Measurements from ENCODE around the gene SYNM.

The SYNM gene

GRCh38 chr15:99138491-99138982 is 33.7 kb downstream of the SYNM start:
- H3K36me3 ChIP-seq (ENCODE audit: insufficient read depth, low read length), result no peaks in the 10 kb centered on the region
- H3K9me3 ChIP-seq (ENCODE audit: insufficient read depth, low read depth, low read length), result no peaks in the 10 kb centered on the region
- H3K9ac ChIP-seq (ENCODE audit: low read depth, low read length), result no peak overlapping the region
- H3K27me3 ChIP-seq (ENCODE audit: insufficient read depth, low read length), result no peaks in the 10 kb centered on the region
- H3K4me3 ChIP-seq (ENCODE audit: low read length), result no peak overlapping the region
- H3K27ac ChIP-seq (ENCODE audit: low read depth, low read length), result no peak overlapping the region
- peaks cover 25% of the 10 kb centered on the region for H3K4me1 ChIP-seq (ENCODE audit: insufficient read depth, low read length)
- 89% methylated on average over 15 of the region's 15 CpGs for WGBS

- Histone ChIP-seq H3K4me3 (ENCODE audit: low read length) (no peak overlapping the region), H3K27me3 (ENCODE audit: insufficient read depth, low read length) (no peaks in the 10 kb centered on the region), H3K36me3 (ENCODE audit: insufficient read depth, low read length) (no peaks in the 10 kb centered on the region), H3K9ac (ENCODE audit: low read depth, low read length) (no peak overlapping the region), H3K27ac (ENCODE audit: low read depth, low read length) (no peak overlapping the region), H3K4me1 (ENCODE audit: insufficient read depth, low read length) (peaks cover 30% of the 10 kb centered on the region), H3K9me3 (ENCODE audit: insufficient read depth, low read depth, low read length) (no peaks in the 10 kb centered on the region)
- 78% methylated on average over 4 of the region's 4 CpGs for WGBS
These were observed 34.4 kb downstream of the SYNM start for GRCh38 chr15:99139276-99139675.

- H3K36me3 ChIP-seq (ENCODE audit: insufficient read depth, low read length), result no peaks in the 10 kb centered on the region
- 93% methylated on average over 3 of the region's 4 CpGs for WGBS
- no peaks in the 10 kb centered on the region for H3K9me3 ChIP-seq (ENCODE audit: insufficient read depth, low read depth, low read length)
- no peak overlapping the region for H3K27ac ChIP-seq (ENCODE audit: low read depth, low read length)
- H3K4me1 ChIP-seq (ENCODE audit: insufficient read depth, low read length), result peaks cover 30% of the 10 kb centered on the region
- H3K9ac ChIP-seq (ENCODE audit: low read depth, low read length), result no peak overlapping the region
- H3K4me3 ChIP-seq (ENCODE audit: low read length), result no peak overlapping the region
- H3K27me3 ChIP-seq (ENCODE audit: insufficient read depth, low read length), result no peaks in the 10 kb centered on the region
These were observed 35.7 kb downstream of the SYNM start for GRCh38 chr15:99140590-99140989.

DNA sequence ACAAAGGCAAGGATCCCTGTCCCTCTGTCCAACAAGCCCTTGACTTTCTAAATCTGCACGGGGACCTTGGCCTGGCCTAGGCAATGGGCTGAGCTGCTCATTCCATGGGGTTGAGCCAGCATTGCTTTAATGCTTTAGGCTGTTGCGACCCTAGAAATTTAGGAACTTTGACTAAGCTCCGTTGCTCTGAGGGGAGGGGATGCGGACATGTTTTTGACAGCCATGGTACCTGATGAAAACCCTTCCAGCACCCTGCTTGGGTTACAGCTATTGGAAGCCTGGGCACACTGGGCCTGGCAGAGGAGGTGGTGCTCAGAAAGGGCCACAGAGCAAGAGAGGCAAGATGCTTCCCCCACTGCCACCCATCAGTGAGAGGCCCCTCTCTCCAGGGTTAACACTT is 37.1 kb downstream of the SYNM start:
- 86% methylated on average over 4 of the region's 4 CpGs for WGBS

GRCh38 chr15:99142562-99142961 is 37.7 kb downstream of the SYNM start:
- Histone ChIP-seq H3K36me3 (ENCODE audit: insufficient read depth, low read length) (no peaks in the 10 kb centered on the region), H3K4me1 (ENCODE audit: insufficient read depth, low read length) (peaks cover 28% of the 10 kb centered on the region), H3K9ac (ENCODE audit: low read depth, low read length) (no peak overlapping the region), H3K9me3 (ENCODE audit: insufficient read depth, low read depth, low read length) (no peaks in the 10 kb centered on the region), H3K27me3 (ENCODE audit: insufficient read depth, low read length) (no peaks in the 10 kb centered on the region), H3K4me3 (ENCODE audit: low read length) (no peak overlapping the region), H3K27ac (ENCODE audit: low read depth, low read length) (peak overlapping the region; percentile 46; the same call in 1 of the 2 replicates)
- WGBS, result 12% methylated on average over 2 of the region's 5 CpGs

More for the DNA sequence above, 37.1 kb downstream of the SYNM start:
- no peaks in the 10 kb centered on the region for H3K27me3 ChIP-seq (ENCODE audit: insufficient read depth, low read length)
- no peak overlapping the region for H3K4me3 ChIP-seq (ENCODE audit: low read length)
- peak overlapping the region; percentile 9; the same call in 1 of the 2 replicates for H3K27ac ChIP-seq (ENCODE audit: low read depth, low read length)
- H3K9ac ChIP-seq (ENCODE audit: low read depth, low read length), result no peak overlapping the region
- no peaks in the 10 kb centered on the region for H3K9me3 ChIP-seq (ENCODE audit: insufficient read depth, low read depth, low read length)
- no peaks in the 10 kb centered on the region for H3K36me3 ChIP-seq (ENCODE audit: insufficient read depth, low read length)
- peaks cover 30% of the 10 kb centered on the region for H3K4me1 ChIP-seq (ENCODE audit: insufficient read depth, low read length)

DNA sequence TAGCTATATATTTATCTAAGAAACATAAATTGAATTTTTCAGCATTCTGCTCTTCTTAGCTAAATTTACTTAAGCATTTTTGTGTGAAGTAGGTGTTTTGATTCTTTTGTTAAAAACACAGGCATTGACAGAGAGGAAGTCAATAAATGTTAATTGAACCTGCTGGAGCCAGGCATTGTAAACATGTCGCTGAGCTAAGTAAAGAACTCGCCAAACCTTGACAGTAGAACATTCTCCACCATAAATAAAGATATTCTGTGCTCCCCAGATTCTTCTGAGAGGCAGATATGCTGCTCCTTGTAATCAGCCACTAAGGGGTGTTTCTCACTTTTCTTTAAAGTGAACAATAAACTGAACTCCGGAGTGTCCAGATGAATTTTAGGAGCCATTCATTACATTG is 38.4 kb downstream of the SYNM start:
- Histone ChIP-seq H3K27me3 (ENCODE audit: insufficient read depth, low read length) (no peaks in the 10 kb centered on the region), H3K36me3 (ENCODE audit: insufficient read depth, low read length) (no peaks in the 10 kb centered on the region), H3K9me3 (ENCODE audit: insufficient read depth, low read depth, low read length) (no peaks in the 10 kb centered on the region), H3K4me1 (ENCODE audit: insufficient read depth, low read length) (peaks cover 28% of the 10 kb centered on the region), H3K4me3 (ENCODE audit: low read length) (no peak overlapping the region), H3K27ac (ENCODE audit: low read depth, low read length) (peak overlapping the region; percentile 36; the same call in 1 of the 2 replicates), H3K9ac (ENCODE audit: low read depth, low read length) (no peak overlapping the region)
- WGBS, result 33% methylated on average over 3 of the region's 3 CpGs

GRCh38 chr15:99143655-99144610 is 39.1 kb downstream of the SYNM start:
- H3K4me3 ChIP-seq (ENCODE audit: low read length), result no peak overlapping the region
- H3K9ac ChIP-seq (ENCODE audit: low read depth, low read length), result no peak overlapping the region
- H3K27me3 ChIP-seq (ENCODE audit: insufficient read depth, low read length), result no peaks in the 10 kb centered on the region
- H3K27ac ChIP-seq (ENCODE audit: low read depth, low read length), result peak overlapping the region; percentile 36; the same call in 1 of the 2 replicates
- 86% methylated on average over 6 of the region's 7 CpGs for WGBS
- no peaks in the 10 kb centered on the region for H3K36me3 ChIP-seq (ENCODE audit: insufficient read depth, low read length)
- H3K9me3 ChIP-seq (ENCODE audit: insufficient read depth, low read depth, low read length), result no peaks in the 10 kb centered on the region
- peaks cover 28% of the 10 kb centered on the region for H3K4me1 ChIP-seq (ENCODE audit: insufficient read depth, low read length)

DNA sequence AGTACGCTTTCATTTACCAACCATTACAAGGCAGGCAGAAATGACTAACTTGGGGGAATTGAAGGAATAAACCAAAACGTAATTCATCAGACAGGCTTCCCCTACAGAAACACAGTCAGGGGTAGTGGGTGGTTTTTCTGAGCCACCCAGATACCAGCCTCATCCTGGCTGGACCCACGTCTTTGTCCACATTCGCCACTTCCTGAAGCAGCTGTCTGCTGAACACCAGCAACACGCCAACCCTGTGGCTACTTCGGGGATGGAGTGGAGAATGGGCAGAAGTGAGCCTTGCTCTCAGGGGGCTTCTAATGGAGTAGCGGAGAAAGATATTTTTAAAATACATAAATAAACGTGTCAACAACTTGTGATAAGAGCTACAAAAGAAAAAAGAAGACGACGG is 40.1 kb downstream of the SYNM start:
- WGBS, result 94% methylated on average over 7 of the region's 10 CpGs
- Histone ChIP-seq H3K27me3 (ENCODE audit: insufficient read depth, low read length) (no peaks in the 10 kb centered on the region), H3K4me1 (ENCODE audit: insufficient read depth, low read length) (peaks cover 28% of the 10 kb centered on the region), H3K9ac (ENCODE audit: low read depth, low read length) (no peak overlapping the region), H3K9me3 (ENCODE audit: insufficient read depth, low read depth, low read length) (no peaks in the 10 kb centered on the region), H3K4me3 (ENCODE audit: low read length) (no peak overlapping the region), H3K36me3 (ENCODE audit: insufficient read depth, low read length) (no peaks in the 10 kb centered on the region), H3K27ac (ENCODE audit: low read depth, low read length) (no peak overlapping the region)

DNA sequence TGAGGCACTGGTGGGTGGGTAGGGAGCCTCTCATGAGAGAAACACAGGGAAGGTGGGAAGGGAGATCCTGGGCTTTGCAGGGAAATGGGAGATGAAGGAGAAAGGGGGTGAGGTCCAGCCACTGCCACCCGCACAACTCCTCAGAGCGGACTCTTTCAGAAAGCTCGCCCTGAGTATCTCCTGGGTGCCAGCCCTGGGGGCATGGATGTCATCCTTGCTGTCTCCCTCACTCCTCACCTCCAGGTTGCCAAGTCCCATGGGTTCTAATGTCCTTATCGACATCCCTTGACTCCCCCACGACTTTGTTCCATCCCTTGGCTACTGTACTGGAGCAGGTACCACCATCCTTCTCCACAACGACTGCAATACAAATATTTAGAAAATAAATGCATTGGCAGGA is 40.9 kb downstream of the SYNM start:
- H3K27ac ChIP-seq (ENCODE audit: low read depth, low read length), result no peak overlapping the region
- 90% methylated on average over 5 of the region's 6 CpGs for WGBS
- no peaks in the 10 kb centered on the region for H3K9me3 ChIP-seq (ENCODE audit: insufficient read depth, low read depth, low read length)
- H3K27me3 ChIP-seq (ENCODE audit: insufficient read depth, low read length), result no peaks in the 10 kb centered on the region
- H3K36me3 ChIP-seq (ENCODE audit: insufficient read depth, low read length), result no peaks in the 10 kb centered on the region
- H3K4me3 ChIP-seq (ENCODE audit: low read length), result no peak overlapping the region
- H3K4me1 ChIP-seq (ENCODE audit: insufficient read depth, low read length), result peaks cover 28% of the 10 kb centered on the region
- H3K9ac ChIP-seq (ENCODE audit: low read depth, low read length), result no peak overlapping the region

- no peaks in the 10 kb centered on the region for H3K27me3 ChIP-seq (ENCODE audit: insufficient read depth, low read length)
- H3K36me3 ChIP-seq (ENCODE audit: insufficient read depth, low read length), result no peaks in the 10 kb centered on the region
- no peak overlapping the region for H3K4me3 ChIP-seq (ENCODE audit: low read length)
- peaks cover 24% of the 10 kb centered on the region for H3K4me1 ChIP-seq (ENCODE audit: insufficient read depth, low read length)
- WGBS, result 88% methylated on average over 5 of the region's 5 CpGs
- no peaks in the 10 kb centered on the region for H3K9me3 ChIP-seq (ENCODE audit: insufficient read depth, low read depth, low read length)
- H3K9ac ChIP-seq (ENCODE audit: low read depth, low read length), result no peak overlapping the region
- no peak overlapping the region for H3K27ac ChIP-seq (ENCODE audit: low read depth, low read length)
These were observed 41.8 kb downstream of the SYNM start for GRCh38 chr15:99146661-99147060.

DNA sequence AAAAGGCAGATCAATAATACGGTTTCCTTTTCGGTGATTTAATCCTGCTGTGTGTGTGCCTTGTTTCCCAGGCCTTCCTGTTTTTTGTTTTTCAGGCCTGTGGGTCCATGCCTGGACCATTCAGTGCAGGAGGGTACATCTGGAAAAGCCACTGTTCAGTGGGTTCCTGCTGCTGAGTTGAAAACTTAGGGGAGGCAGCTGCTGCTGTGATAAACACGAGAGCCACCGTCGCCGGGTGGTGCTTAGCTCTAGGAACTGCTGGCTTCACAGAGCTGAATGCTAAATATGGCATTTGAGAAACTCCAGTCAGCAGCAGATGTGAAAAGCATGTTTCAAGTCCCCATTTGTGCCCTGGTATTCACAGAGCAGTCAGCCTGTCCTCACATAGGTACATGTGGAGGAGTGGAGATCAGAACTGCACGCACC is 44.0 kb downstream of the SYNM start:
- Histone ChIP-seq H3K4me3 (ENCODE audit: low read length) (no peak overlapping the region), H3K4me1 (ENCODE audit: insufficient read depth, low read length) (peaks cover 8% of the 10 kb centered on the region), H3K27ac (ENCODE audit: low read depth, low read length) (no peak overlapping the region), H3K36me3 (ENCODE audit: insufficient read depth, low read length) (no peaks in the 10 kb centered on the region), H3K27me3 (ENCODE audit: insufficient read depth, low read length) (no peaks in the 10 kb centered on the region), H3K9me3 (ENCODE audit: insufficient read depth, low read depth, low read length) (no peaks in the 10 kb centered on the region), H3K9ac (ENCODE audit: low read depth, low read length) (no peak overlapping the region)
- 89% methylated on average over 7 of the region's 7 CpGs for WGBS
